SK-N-SH (cell line): ENCODE measurements around the gene TTC7B. TPM values are rescaled to one million over a fixed set of nuclear protein-coding genes. Genes with fewer than 3 reads are reported as not detected.

ENCODE experiments used
- CTCF ChIA-PET: fragments of 300-600, 350-600 bp; formaldehyde crosslinking; extraction: SDS; loops from one replicate; lab custom pipeline; 2021; lab: Yijun Ruan, JAX
- POLR2A ChIA-PET: fragments of 350-600 bp; sonication (Branson Sonifier 250); formaldehyde crosslinking; extraction: SDS; loops from one replicate; lab custom pipeline; 2020; ENCODE audit warnings: antibody characterized with exemption, inconsistent platforms; lab: Yijun Ruan, JAX
- DNase-seq: peaks from one replicate; pipeline ENCODE4 v3.0.0; 2012
- H2AFZ ChIP-seq: fragments of 200-600 bp; sonication (generic); 2 replicates; pipeline ENCODE4 v1.8.1; 2016; ENCODE audit warnings: antibody characterized with exemption, mild to moderate bottlenecking, low read depth
- H3F3A ChIP-seq: fragments of 200-600 bp; sonication (generic); replicated peaks from 2 replicates; pipeline ENCODE3; 2016; ENCODE audit warnings: antibody characterized with exemption, mild to moderate bottlenecking; ENCODE audit not compliant: insufficient read depth
- H3K27ac ChIP-seq, 2 experiments: fragments of 200-500 bp in 1 of 2; fragments of 200-600 bp in 1 of 2; sonication (Bioruptor generic) in 1 of 2; sonication (generic), shearing (Covaris generic) in 1 of 2; 2 replicates each; pipeline versions ENCODE4 v1.5.1 to v1.6.1; 2014 to 2016; ENCODE audit warnings: low read depth in 2 of 2, inconsistent platforms in 1 of 2, low read length in 1 of 2, mild to moderate bottlenecking in 1 of 2, mixed read lengths in 1 of 2
- H3K27me3 ChIP-seq: fragments of 200-600 bp; sonication (generic), shearing (Covaris generic); 2 replicates; pipeline ENCODE4 v1.6.1; 2016; ENCODE audit warnings: mixed run types; ENCODE audit not compliant: insufficient read depth
- H3K36me3 ChIP-seq, 2 experiments: fragments of 200-500 bp in 1 of 2; fragments of 200-600 bp in 1 of 2; sonication (Bioruptor generic) in 1 of 2; sonication (generic) in 1 of 2; replicated peaks in 1 of 2; 2 replicates each; pipeline versions ENCODE3 to v1.5.1; 2014 to 2016; ENCODE audit warnings: low read length in 1 of 2, mild to moderate bottlenecking in 1 of 2; ENCODE audit not compliant: insufficient read depth in 2 of 2, control insufficient read depth in 1 of 2
- H3K4me1 ChIP-seq, 2 experiments: fragments of 200-500 bp in 1 of 2; fragments of 200-600 bp in 1 of 2; sonication (Bioruptor generic) in 1 of 2; sonication (generic), shearing (Covaris generic) in 1 of 2; 2 replicates each; pipeline versions ENCODE4 v1.5.1 to v1.6.1; 2014 to 2016; ENCODE audit warnings: low read depth in 1 of 2, low read length in 1 of 2, mixed run types in 1 of 2; ENCODE audit not compliant: insufficient read depth in 2 of 2, control insufficient read depth in 1 of 2
- H3K4me2 ChIP-seq: fragments of 200-600 bp; sonication (generic), shearing (Covaris generic); 2 replicates; pipeline ENCODE4 v1.6.1; 2017; ENCODE audit warnings: mixed run types
- H3K4me3 ChIP-seq, 2 experiments: fragments of 200-500 bp in 1 of 2; fragments of 200-600 bp in 1 of 2; sonication (Bioruptor generic) in 1 of 2; sonication (generic), shearing (Covaris generic) in 1 of 2; 2 replicates each; pipeline versions ENCODE4 v1.5.1 to v1.8.1; 2014 to 2016; ENCODE audit warnings: low read depth in 2 of 2, inconsistent platforms in 1 of 2, low read length in 1 of 2, mild to moderate bottlenecking in 1 of 2, mixed read lengths in 1 of 2, moderate library complexity in 1 of 2
- H3K79me2 ChIP-seq: fragments of 200-600 bp; sonication (generic); 2 replicates; pipeline ENCODE4 v1.8.1; 2017; ENCODE audit warnings: mild to moderate bottlenecking; ENCODE audit not compliant: insufficient read depth
- H3K9ac ChIP-seq: fragments of 200-600 bp; sonication (generic); 2 replicates; pipeline ENCODE4 v1.6.1; 2017; ENCODE audit warnings: mixed run types
- H3K9me2 ChIP-seq: fragments of 200-600 bp; sonication (generic); 2 replicates; pipeline ENCODE4 v1.6.1; 2017; ENCODE audit warnings: mixed run types
- H3K9me3 ChIP-seq: fragments of 200-600 bp; sonication (generic); 2 replicates; pipeline ENCODE4 v1.6.1; 2017; ENCODE audit warnings: mixed run types, mild to moderate bottlenecking, moderate library complexity
- H4K20me1 ChIP-seq: fragments of 200-600 bp; sonication (generic); 2 replicates; pipeline ENCODE4 v1.6.1; 2017; ENCODE audit warnings: mild to moderate bottlenecking, mixed run types; ENCODE audit not compliant: insufficient read depth
- CHD2 ChIP-seq: fragments of 150-350 bp; IDR thresholded peaks from 2 replicates; pipeline ENCODE4 v1.6.1; 2018; ENCODE audit warnings: low read length; ENCODE audit not compliant: partially characterized antibody
- CTCF ChIP-seq: fragments of 200-600 bp; sonication (generic); IDR thresholded peaks from 2 replicates; pipeline ENCODE4 v1.6.1; 2017; ENCODE audit warnings: antibody characterized with exemption, mild to moderate bottlenecking, moderate library complexity
- EZH2phosphoT487 ChIP-seq: fragments of 200-600 bp; sonication (generic); IDR thresholded peaks from 2 replicates; pipeline ENCODE4 v1.6.1; 2017; ENCODE audit warnings: low read depth, mixed run types, mild to moderate bottlenecking, antibody characterized with exemption, moderate library complexity, borderline replicate concordance
- MXI1 ChIP-seq: IDR thresholded peaks from 2 replicates; pipeline ENCODE4 v1.6.1; 2012; ENCODE audit warnings: mild to moderate bottlenecking, low read depth, low read length, improper control_type of control experiment
- NFIC ChIP-seq: IDR thresholded peaks from 2 replicates; pipeline ENCODE4 v1.4.0; 2012; ENCODE audit warnings: borderline replicate concordance
- PBX3 ChIP-seq: IDR thresholded peaks from 2 replicates; pipeline ENCODE4; 2012
- RAD21 ChIP-seq: IDR thresholded peaks from 2 replicates; pipeline ENCODE4 v1.6.1; 2012; ENCODE audit warnings: mild to moderate bottlenecking, low read length
- RCOR1 ChIP-seq: fragments of 150-350 bp; IDR thresholded peaks from 2 replicates; pipeline ENCODE4 v1.6.1; 2017; ENCODE audit warnings: antibody characterized with exemption, low read length
- SMC3 ChIP-seq: IDR thresholded peaks from 2 replicates; pipeline ENCODE4 v1.6.1; 2012; ENCODE audit warnings: low read depth, low read length, improper control_type of control experiment
- TCF12 ChIP-seq: IDR thresholded peaks from 2 replicates; pipeline ENCODE4 v1.4.0; 2012
- USF1 ChIP-seq: IDR thresholded peaks from 2 replicates; pipeline ENCODE4 v1.4.0; 2012; ENCODE audit warnings: low read depth, borderline replicate concordance
- YY1 ChIP-seq: IDR thresholded peaks from 2 replicates; pipeline ENCODE4 v1.4.0; 2012; ENCODE audit warnings: low read depth, mild to moderate bottlenecking
- ZBTB33 ChIP-seq: IDR thresholded peaks from 2 replicates; pipeline ENCODE4 v1.4.0; 2012; ENCODE audit warnings: low read depth, borderline replicate concordance
- WGBS: methylation state at CpG from one replicate; pipeline ENCODE4 v1.1.6; 2017; ENCODE audit warnings: low lambda C conversion rate; 5-methylcytosine and 5-hydroxymethylcytosine counted together
- polyA plus RNA-seq, 3 experiments: library from polyadenylated mRNA; depleted of rRNA; stranded (reverse); fragments of >200 nt; gene quantifications; 2 replicates each; pipeline ENCODE4 v1.2.3, GENCODE V29; 2012

The TTC7B gene
- polyA plus RNA-seq, 1 of the 3 experiments (the other 2 are of a cell fraction) = 43.1 TPM

GRCh38 chr14:90698379-90698869 lies 117.8 kb downstream of the TTC7B start:
- TF ChIP-seq NFIC = peak; percentile 23; the same call in 1 of the 2 replicates
- TF ChIP-seq EZH2phosphoT487 = no peak
- TF ChIP-seq TCF12 = 0 out of 2 replicates have a peak, but pooled peaks have one; percentile 12
- TF ChIP-seq RCOR1 = 0 out of 2 replicates have a peak, but pooled peaks have one; percentile 13
- TF ChIP-seq MXI1 = peak; percentile 31; the same call in 1 of the 2 replicates
- peak; percentile 71 for TF ChIP-seq PBX3
- TF ChIP-seq RAD21 = peak; percentile 20; the same call in 1 of the 2 replicates
- TF ChIP-seq YY1 = no peak
- Histone ChIP-seq H3K9me2 (no peaks in the 10 kb centered on the region), H2AFZ (no peak overlapping the region), H3K4me2 (no peak overlapping the region), H3K27ac (peak overlapping the region in 1 of 2 experiments; percentile 65; a peak in 3 of 4 replicates), H3K79me2 (no peaks in the 10 kb centered on the region), H3K27me3 (no peaks in the 10 kb centered on the region), H3F3A (peaks cover 6% of the 10 kb centered on the region), H3K4me3 (no peak overlapping the region), H3K4me1 (peaks cover 21 to 28% of the 10 kb centered on the region in 2 experiments; a peak in 3 of 4 replicates), H3K9ac (no peak overlapping the region), H3K36me3 (peaks cover 0 to 2% of the 10 kb centered on the region in 2 experiments), H3K9me3 (no peaks in the 10 kb centered on the region), H4K20me1 (no peaks in the 10 kb centered on the region)
- DNase-seq = peak; percentile 46
- ChIA-PET POLR2A (interaction anchor here (0.9 to 4.0 kb wide), 5 partner anchors 20 to 316 kb away, joined by 3 to 25 read pairs (median 3); no protein-coding TSS in a partner anchor), CTCF (interaction anchor here (0.6 to 6.4 kb wide), 38 partner anchors 8 to 475 kb away, joined by 3 to 146 read pairs (median 6); no protein-coding TSS in a partner anchor)
- WGBS = 60% methylated on average over 6 of the region's 7 CpGs

DNA sequence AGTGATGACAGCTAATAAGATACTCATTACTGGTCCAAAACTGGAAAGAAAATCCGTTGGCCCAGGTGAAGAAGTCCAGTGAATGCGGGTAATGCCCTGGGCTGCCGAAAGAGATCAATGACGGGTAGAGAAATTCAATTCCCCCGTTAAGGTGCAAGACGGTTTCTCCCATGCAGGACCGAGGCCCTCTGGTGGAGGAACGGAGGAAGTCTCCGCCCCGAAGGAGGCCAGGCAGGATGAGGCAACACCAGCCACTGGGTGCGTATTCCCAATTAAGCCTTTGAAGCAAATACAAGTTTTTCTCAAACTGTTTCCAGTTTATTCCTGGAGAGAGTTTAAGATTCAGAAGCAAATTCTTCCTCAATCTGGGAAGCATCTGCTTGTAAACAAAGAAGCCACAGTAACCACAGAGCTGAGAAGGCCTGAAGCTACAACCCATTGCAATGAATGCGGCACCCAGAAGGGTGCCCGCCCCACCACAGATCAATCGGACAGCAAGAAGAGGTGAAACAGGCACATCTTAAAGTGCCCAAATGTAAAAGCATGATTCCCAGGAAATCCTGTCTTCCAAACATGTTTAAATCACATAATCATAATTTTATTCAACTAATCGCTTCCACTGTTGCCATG lies 118.5 kb downstream of the TTC7B start:
- 0 out of 2 replicates have a peak overlapping the region, but pooled peaks have one; percentile 29 for H2AFZ ChIP-seq
- no peak overlapping the region for H3K9ac ChIP-seq
- TF ChIP-seq RCOR1 (peak; percentile 9; the same call in 1 of the 2 replicates), USF1 (no peak), ZBTB33 (no peak), RAD21 (peak; percentile 97), CTCF (peak; percentile 96), SMC3 (peak; percentile 96), PBX3 (no peak), CHD2 (peak; percentile 9)
- no peaks in the 10 kb centered on the region for H3K9me3 ChIP-seq
- H3K79me2 ChIP-seq = no peaks in the 10 kb centered on the region
- H3F3A ChIP-seq = peaks cover 6% of the 10 kb centered on the region
- 30% methylated on average over 15 of the region's 15 CpGs for WGBS
- peak overlapping the region in 1 of 2 experiments; percentile 65; a peak in 3 of 4 replicates for H3K27ac ChIP-seq
- H3K36me3 ChIP-seq = peaks cover 0 to 2% of the 10 kb centered on the region in 2 experiments
- DNase-seq = peak; percentile 80
- H4K20me1 ChIP-seq = no peaks in the 10 kb centered on the region
- ChIA-PET CTCF (interaction anchor here (0.6 to 6.4 kb wide), 69 partner anchors 8 to 475 kb away, joined by 3 to 146 read pairs (median 4); no protein-coding TSS in a partner anchor), POLR2A (interaction anchor here (0.9 to 4.0 kb wide), 9 partner anchors 20 to 301 kb away, joined by 3 to 25 read pairs (median 4); partner anchors contain the start of gene CALM1)
- peaks cover 21 to 28% of the 10 kb centered on the region in 2 experiments; a peak in 3 of 4 replicates for H3K4me1 ChIP-seq
- peak overlapping the region in 1 of 2 experiments; percentile 48; a peak in 1 of 4 replicates for H3K4me3 ChIP-seq
- no peak overlapping the region for H3K4me2 ChIP-seq
- no peaks in the 10 kb centered on the region for H3K27me3 ChIP-seq
- no peaks in the 10 kb centered on the region for H3K9me2 ChIP-seq
